Colon (tissue), 2 donors: ENCODE data around the gene CDH13.

Source experiments
- FAIRE-seq: peaks from 2 replicates; lab custom pipeline; 2012; peaks lifted over from hg19 to GRCh38; lab: Jason Lieb, UNC
- donor health status: control.
- donor health status: control.

Gene CDH13

DNA sequence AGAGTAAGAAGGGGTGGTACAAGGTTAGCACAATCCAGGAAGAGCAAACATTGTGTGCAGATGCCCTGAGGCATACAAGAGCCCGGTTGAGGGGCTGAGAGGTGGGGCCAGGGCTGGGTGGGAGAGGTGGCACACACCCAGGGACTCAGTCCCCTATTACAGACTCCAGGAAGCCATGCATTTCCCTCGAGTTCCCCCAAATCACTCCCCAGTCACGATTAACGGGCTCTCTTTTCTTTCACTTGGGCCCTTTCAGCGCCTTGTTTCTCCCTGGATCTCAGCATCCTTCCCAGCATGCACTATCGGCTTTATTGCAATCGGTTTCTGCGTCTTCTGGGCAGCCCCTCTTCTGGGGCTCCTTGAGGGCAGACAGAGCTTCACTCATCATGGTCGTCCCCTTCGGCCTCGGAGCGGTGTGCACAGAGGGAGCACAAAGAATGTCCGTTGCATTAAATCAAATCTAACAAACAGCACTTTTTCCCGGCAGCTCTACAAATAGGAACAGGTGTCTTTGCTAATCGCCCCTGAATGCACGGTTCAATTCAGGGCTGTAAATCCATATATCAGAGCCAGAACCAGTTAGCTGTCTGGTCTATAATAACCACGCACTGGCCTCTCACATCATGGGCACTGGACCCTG, 996.4 kb downstream of the CDH13 start:
- FAIRE-seq: no peak

DNA sequence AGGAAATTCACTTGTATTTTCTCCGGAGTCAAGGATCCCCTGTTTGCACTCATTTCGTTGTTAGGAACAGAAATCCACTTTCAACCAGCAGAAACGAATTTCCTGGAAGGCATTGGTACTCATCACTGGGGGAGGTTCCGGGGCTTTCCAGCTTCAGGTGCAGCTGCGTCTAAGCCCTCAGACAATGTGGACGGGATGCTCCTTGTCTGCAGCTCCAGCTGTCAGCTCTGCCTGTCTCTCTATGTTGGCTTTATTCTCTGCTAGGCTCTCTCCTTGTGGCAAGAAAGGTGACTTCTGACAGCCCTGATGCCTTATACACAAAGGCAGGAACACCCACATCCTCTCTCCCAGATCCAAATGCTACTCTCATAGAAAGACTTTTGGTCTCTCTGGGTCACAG, 997.1 kb downstream of the CDH13 start:
- no peak for FAIRE-seq

DNA sequence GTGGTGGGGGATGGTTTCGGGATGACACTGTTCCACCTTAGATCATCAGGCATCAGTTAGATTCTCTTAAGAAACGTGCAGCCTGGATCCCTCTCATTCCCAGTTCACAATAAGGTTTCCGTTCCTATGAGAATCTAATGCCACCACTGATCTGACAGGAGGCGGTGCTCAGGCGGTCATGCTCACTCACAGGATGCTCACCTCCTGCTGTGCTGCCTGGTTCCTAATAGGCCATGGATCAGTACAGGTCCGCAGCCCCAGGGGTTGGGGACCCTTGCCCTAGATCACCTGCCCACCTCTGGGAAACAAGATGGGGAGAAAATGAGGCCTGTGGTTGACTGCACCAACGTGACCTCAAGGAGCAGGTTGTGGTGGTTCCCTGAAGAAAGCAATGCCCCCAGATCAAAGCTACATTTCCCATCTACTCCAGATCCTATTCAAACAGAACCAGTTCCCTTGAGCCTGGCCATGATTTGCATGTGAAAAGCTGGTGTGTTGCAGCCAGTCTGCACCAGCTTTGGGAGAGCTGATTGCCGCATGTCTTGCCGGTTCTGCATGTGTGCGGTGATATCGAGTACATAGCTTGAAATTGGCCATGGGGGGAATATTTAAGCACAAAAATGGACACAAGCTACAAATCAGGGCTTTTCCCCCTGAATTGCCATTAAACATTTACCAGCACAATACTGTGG, 997.8 kb downstream of the CDH13 start:
- FAIRE-seq: no peak

DNA sequence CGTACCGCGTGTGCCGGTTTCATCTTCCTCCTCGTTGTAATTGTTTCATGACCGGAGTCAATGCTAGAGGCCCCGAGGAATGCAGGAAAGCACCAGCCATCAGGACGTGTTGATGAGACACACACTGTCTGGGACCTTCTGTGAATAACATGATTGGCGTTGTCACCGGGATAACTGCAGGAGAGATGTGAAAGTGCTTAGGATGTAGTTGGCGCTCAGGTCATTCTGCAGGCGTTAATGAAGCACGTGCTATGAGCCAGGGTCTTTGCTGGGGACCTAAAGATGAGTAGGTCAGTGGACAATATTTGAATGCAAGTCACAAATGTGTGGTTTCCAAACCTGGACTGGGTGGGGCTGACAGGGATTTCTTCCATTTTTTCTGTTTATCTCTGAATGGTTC, 999.4 kb downstream of the CDH13 start:
- FAIRE-seq: no peak

DNA sequence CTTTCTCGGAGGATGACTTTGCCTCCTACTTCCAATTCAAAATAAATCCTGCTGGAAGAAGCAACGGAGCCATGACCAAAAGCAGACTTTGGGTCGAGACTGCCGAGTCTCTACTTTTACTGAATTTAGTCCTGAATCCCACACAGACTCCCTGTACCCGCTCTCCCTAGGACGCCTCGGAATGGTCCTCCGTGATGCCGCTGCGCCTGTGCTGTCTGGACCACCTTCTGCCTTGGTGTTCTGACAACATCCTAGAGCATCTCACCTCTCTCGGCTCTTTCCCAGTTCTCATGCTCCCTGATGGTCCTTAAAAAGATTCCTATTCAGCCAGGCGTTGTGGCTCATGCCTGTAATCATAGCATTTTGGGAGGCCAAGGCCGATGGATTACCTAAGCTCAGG, 999.9 kb downstream of the CDH13 start:
- FAIRE-seq: no peak

DNA sequence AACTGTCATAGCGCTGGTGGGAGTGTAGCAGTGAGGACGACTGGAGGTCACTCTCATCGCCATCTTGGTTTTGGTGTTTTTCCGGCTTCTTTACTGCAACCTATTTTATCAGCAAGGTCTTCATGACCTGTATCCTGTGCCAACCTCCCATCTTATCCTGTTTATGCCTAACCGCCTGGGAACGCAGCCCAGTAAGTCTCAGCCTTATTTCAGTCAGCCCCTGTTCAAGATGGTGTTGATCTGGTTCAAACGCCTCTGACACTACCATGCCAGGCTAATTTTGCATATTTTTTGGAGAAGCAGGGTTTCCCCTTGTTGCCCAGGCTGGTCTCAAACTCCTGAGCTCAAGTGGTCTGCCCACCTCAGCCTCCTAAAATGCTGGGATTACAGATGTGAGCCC, 1001.2 kb downstream of the CDH13 start:
- FAIRE-seq: no peak

DNA sequence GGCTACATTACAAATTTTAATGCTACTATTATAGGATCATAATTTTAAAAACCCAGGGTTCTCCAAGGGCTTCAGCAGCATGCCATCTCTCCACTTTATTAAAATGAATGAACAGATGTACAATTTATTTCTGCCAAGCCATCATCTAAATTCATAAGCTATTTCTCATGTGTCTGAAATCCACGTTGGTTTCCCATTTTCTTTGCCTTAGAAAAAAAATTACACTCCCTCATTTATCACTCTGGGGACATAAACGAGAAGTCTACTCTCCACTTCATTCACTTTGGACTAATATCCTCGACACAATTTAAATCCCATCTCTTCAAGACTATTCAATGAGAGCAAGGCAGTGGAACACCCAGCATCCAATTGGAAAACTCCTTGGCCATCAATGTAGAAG, 1002.7 kb downstream of the CDH13 start:
- FAIRE-seq: no peak

DNA sequence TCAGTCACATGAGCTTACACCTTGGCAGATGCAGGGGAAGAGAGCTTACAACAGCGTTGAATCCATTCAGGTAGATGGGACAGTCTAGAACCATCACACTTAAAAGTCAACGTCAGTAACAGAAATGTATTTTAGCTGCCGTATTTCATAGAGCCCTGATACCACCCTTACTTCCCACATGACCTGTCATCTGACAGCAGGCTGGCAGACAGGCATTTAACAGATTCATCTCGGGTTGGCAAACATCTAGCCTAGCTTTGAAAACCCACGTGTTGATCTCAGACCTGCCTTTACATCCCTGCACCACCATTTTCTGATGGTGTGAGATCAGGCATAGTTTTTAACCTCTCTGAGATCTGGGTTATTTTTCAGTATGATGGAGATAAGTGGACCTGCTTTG, 1003.1 kb downstream of the CDH13 start:
- FAIRE-seq: no peak

DNA sequence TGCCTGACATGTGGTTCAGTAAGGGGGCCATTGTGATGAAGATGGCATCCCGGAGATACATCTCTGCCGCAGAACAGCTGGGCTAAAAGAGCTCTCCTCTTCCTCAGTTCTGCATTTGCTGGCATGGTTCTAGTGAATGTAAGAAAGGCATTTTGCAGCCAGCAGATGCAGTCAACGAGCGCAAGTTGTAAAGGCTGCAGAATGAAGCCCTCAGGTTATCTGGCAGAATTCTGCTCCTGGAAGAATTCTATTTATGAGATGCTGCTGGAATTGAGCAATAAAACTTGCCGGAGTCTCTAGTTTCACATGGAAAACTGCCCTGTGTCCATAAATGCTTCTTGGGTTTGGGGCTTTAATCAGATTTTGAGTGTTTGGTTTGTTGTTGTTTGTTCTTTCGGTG, 1004.2 kb downstream of the CDH13 start:
- no peak for FAIRE-seq

DNA sequence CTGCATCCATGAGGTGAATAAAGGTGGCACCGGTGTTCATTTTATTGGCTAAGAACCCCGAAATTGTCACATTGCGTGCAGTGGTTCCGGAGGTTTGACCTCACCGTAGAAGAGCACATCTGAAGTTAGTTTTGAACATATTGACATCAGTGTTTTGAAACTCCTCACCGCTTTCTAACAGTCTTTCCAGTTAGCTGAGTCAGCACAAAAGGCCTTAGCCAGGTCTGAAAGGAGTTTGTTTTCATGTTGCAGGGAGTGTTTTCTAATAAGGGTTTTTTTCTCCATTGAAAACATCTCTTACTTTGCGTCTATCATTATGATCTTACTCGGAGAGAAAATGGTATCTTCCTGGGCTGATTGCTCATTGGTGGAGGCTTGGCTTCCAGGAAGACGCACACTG, 1006.5 kb downstream of the CDH13 start:
- no peak for FAIRE-seq

DNA sequence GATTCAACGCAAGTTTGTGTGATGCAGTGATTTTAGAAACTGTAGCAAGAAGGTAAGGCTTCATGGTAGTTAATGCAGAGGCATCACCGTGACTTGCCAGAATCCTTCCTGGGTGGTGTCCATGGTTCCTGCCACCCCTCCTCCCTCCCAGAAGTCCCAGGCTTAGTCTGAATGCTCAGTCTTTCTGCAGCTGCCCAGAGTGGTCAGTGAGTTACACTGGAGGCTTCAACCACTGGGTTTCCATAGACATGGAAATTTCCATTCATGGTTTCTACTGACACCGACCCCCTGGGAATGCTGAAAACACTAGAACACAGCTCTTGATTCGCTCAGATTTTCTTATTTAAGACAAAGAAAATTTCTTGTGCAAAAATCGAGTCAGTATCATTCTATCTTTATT, 1021.6 kb downstream of the CDH13 start:
- no peak for FAIRE-seq

DNA sequence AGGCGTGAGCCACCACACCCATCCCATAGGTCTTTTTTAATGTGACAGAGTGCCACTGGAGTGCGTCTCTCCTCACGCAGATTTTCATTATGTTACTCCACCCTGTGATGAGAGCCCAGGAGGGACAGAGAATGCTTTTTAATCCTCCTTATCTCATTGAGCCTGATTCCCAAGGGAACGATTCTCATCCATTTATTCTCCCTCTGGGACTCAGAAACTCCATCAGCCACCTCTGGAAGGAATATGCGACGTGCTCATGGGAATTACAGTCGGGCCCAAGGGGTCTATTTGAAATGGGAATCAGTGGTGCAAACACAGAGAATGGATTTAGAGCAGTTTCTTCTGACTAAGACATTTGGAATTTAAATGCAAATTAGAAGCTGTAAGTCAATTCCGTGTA, 1025.1 kb downstream of the CDH13 start:
- FAIRE-seq: no peak

DNA sequence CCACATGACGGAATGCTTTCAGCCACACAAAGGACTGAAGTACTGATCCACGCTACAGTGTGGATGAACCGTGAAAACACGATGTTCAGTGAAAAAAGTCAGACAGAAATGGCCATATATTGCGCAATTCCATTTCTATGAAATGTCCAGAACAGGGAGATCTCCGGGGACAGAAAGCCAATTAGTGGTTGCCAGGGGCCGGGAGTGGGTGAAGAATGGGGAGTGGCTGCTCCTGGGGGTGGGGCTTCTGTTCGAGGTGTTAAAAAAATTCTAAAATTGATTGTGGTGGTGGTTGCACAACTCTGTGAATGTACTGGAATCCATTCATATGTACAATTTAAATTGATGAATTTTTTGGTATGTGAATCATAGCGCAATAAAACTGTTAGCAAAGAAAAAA, 1026.2 kb downstream of the CDH13 start:
- no peak for FAIRE-seq

DNA sequence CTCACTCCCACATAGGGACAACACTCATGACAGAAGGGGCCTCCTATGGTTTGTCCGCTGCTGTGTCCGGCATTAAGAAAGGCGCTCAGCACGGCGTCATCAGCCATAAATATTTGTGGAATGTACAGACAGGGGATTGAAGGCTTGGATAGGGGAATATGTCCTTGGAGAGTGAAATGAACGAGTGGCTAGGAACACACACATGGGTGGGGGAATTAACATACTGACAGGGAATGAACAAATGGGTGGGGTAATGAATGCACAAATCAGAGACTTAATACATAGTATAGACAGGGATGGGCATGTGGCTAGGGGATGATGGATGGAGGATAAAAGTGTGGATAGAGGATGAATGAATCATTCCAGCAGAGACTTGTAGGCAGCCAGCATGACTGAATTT, 1027.0 kb downstream of the CDH13 start:
- no peak for FAIRE-seq

DNA sequence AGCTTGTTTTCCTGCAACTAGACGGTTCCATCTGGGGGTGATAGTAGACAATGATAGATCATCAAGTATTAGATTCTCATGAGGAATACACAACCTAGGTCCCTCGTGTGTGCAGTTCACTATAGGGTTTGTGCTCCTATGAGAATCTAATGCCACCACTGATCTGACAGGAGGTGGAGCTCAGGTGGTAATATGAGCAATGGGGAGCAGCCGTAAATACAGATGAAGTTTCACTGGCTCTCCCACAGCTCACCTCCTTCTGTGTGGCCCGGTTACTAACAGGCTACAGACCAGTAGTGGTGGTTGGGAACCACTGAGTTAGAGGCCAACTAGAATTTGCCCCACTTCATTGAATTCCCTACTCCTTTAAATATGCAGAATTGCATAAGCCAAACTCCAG, 1033.5 kb downstream of the CDH13 start:
- FAIRE-seq: no peak

DNA sequence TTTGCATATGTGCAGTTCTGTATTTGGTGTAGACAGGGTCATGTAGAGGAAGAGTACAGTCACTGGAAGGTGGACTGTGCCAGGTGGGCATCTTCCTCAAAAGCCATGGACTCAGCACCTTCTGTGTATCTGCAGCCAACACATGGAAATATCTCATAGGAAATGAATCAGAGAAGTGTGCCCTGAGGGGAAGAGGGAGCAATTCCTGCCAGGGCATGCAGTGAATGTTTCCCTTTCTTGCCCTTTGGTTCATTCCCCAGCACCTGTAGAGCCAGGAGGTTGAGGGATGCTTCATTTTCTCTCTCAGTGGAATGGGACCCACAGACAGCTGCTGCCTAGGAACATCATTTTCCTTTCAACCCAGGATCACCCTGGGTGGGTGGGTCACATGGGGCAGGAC, 1034.9 kb downstream of the CDH13 start:
- no peak for FAIRE-seq

DNA sequence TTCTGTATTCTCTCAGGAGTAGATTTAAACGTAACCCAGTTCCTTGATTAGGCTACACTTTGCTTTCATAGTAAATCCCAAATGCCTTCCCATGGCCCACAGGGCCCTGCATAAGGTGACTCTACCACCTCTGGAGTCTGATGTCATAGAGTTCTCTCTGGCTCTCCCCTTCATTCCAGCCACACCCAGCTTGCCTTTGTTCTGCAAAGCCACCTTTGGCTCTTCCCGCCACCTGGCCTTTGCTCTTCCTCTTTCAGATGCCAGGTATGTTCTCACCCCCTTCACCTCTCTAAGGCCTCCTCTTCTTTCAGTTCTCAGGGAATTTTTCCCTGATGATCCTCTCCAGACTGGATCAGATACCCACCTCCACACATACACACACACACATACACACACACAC, 1039.7 kb downstream of the CDH13 start:
- no peak for FAIRE-seq

DNA sequence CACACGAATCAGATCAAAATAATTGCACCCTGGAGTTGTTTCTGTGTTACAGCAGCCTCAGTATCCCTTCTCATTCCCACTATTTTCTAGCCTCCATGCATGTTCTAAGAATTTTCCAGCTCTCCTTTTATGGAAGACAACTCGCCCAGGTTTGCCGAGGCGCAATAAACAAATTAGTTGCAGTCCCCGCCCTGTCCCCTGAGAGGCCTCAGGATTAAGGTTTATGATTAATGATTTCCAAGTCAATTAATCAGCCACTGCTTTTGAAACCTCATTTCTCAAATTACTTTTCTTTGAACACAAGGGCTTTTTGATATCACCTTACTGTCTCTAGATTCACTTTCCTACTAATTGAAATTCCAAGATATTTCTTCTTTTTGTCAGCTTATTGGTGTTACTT, 1042.7 kb downstream of the CDH13 start:
- no peak for FAIRE-seq

DNA sequence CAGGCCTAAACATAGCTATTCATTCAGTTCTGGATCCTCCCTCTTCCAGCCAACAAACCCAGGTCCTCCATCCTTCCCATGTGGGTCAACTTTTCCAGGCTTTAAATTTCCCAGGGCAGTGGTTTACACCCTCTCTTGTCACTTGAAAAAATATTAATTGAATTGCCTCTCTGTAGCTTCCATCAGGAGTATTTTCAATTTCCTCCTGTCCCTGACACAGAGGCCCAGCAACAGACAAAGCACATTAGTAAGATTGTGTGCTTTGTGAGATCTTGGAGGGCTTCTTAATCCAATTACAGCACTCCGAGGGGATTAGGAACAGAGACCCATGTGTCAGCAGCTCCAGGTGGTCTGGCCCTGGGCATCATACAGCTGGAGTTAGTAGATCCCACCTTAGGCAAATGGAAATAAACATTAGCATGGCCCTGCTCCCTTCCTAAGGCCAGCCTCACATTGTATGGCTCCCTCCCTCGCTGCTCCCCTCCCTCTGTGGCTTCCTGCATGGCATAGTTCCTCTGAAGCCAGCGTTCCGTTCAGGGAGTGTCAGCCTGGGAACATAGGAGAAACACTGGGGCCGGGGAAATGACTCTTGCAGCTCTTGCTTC, 1048.3 kb downstream of the CDH13 start:
- FAIRE-seq: no peak

DNA sequence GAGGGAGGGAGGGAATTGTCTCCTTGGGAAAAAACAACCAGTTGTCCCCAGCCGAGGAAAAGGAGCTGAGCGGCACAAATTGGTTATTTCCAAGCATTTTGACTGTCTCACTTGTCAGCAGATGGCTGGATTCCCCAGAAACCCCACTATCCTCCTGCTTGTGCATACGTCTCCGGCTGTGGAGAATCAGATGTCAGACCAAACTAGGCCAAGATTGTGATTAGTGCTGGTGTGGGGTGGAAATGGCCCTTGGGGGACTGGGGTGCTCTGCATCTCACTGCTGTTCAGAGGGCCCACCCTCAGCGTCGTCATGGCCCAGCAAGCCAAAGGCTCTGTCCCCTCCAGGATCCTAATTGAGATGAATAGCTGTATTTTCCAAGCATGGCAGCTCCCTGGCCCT, 1049.3 kb downstream of the CDH13 start:
- no peak for FAIRE-seq

DNA sequence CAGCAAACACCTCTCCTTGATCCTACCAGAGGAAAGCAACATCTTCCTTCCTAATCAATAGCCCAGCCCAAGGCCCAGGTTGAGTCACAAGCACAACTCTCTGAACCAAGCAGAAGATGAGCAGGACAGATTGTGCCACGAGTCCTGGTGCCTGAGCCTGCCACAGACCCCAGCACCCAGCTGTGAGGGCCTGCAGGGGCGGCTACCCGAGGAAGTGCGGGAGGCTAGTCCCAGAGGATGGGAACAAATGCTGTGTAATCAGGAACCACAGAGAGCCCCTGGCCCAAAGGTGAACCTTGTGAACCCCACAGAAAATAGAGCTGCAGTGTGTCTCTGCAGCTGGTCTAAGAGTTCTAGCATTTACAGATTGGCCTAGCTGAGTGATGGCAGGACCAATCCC, 1054.2 kb downstream of the CDH13 start:
- no peak for FAIRE-seq

DNA sequence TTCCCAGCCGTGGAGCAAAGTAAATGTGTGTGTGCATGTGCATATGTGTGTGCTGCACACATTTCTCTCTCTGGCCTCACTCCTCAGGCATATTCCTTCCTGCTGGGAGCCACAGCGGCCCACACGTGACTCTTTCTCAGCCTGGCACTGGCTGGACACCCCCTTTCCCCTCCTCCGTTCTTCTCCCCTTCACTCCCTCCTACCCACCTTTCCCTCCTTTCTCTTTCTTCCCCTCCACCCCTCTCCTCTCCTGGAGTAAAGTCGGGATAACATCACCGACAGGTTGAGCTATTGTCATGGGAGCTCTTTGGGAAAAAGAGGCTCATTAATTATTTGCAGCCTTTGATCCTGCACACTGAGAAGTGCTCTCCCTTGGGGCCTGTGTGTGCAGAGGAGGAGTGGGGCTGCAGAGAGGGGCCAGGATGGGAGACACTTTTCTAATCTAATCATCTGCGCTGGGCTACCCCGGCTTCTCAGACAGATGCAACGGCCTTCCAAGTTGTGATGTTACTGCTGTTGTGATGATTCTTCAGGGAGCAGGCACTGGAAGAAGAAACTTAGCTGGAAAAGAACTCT, 1054.7 kb downstream of the CDH13 start:
- no peak for FAIRE-seq

DNA sequence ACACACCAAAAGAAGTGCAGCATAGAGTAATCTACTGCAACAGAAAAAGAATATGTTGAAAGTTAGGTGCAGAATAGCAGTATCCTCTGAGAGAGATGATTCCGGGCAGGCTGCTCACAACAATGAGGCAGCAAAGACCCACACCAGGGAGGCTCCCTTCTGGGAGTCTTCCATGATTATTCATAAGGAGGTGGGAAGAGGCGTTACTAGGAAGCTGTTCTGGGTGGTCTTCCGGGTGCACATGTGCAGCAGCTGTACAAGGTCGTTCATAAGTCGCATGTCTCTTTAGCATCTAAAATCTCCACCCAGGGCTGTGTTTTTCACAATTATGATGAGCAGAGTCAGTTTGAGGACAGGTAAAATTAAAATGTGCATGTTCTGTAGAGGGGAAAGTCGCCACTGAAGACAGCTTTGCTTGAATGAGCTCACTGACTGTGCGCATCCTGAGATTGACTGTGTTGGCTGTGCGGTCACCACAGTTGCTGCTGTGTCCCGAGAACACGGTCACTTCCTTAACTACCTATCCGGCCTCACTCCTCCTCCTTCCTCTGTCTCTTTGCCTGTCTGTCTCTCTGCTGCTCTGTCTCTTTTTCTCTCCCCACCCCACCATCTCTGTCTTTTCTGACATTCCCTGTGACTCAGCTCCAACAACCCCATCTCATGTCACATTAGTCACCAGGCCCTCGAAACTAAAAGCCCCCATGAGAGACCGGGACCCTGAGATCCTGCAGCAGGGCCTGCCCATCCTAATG, 1055.5 kb downstream of the CDH13 start:
- FAIRE-seq: no peak
